Activated T-cell treated with anti-CD3 and anti-CD28 coated beads, Interleukin-2, amount 50 U/mL, for 1 hour (primary cell): Measurements from ENCODE around the gene RASA4B.
A peak's percentile ranks its signal among the peaks of the same experiment; 100 is the strongest.

Source experiments
- DNase-seq: peaks from one replicate; pipeline ENCODE4 v3.0.0-alpha.2; 2020

Gene RASA4B

GRCh38 chr7:102451371-102452054 lies 66.1 kb downstream of the RASA4B start:
- DNase-seq: no peak

GRCh38 chr7:102450242-102450641 lies 67.3 kb downstream of the RASA4B start:
- DNase-seq: peak; percentile 66

GRCh38 chr7:102449136-102449535 lies 68.4 kb downstream of the RASA4B start:
- no peak for DNase-seq

- DNase-seq: no peak
These were observed 70.3 kb downstream of the RASA4B start for GRCh38 chr7:102447311-102447710.

- DNase-seq: no peak
These were observed 71.0 kb downstream of the RASA4B start for GRCh38 chr7:102446387-102447156.

GRCh38 chr7:102445674-102446071 lies 71.9 kb downstream of the RASA4B start:
- DNase-seq: no peak

GRCh38 chr7:102444961-102445673 lies 72.5 kb downstream of the RASA4B start:
- no peak for DNase-seq

GRCh38 chr7:102439963-102440795 lies 77.4 kb downstream of the RASA4B start:
- DNase-seq: no peak

- no peak for DNase-seq
These were observed 81.5 kb downstream of the RASA4B start for GRCh38 chr7:102436118-102436517.

GRCh38 chr7:102434039-102434486 lies 83.5 kb downstream of the RASA4B start:
- DNase-seq: no peak

GRCh38 chr7:102433219-102434038 lies 84.1 kb downstream of the RASA4B start, which contains the start of gene ORAI2:
ORAI2 (plus strand) TSS chr7:102433575; CDS start chr7:102438957, 5,382 bp downstream.
- peak; percentile 91 for DNase-seq
